Heart right ventricle (tissue), 16 donors: ENCODE measurements around the gene ATP2B2. TPM values are rescaled to one million over a fixed set of nuclear protein-coding genes. Genes with fewer than 3 reads are reported as not detected.

ENCODE experiments used
- ATAC-seq, 8 donors: fragments of 200-7000 bp; cut with Tn5 transposase; one replicate each; pipeline ENCODE4 v1.9.1; 2020; ENCODE audit warnings: mild to moderate bottlenecking in 8 of 8, moderate library complexity in 8 of 8, moderate number of reproducible peaks in 1 of 8
- DNase-seq, 2 donors: peaks; one replicate each; pipeline ENCODE4 v3.0.0-alpha.2; 2020
- H3K27ac ChIP-seq, 10 donors: fragments of 200-600 bp; sonication (generic) in 2 of 10; one replicate each; pipeline versions ENCODE4 v1.5.0 to v1.8.0; 2020 to 2022; ENCODE audit warnings: mild to moderate bottlenecking in 3 of 10
- H3K27me3 ChIP-seq, 7 donors: fragments of 200-600 bp; one replicate each; pipeline ENCODE4 v1.8.0; 2021 to 2022; ENCODE audit warnings: mild to moderate bottlenecking in 2 of 7
- H3K36me3 ChIP-seq, 9 donors: fragments of 200-600 bp; sonication (generic) in 1 of 9; one replicate each; pipeline versions ENCODE4 v1.5.0 to v1.8.0; 2020 to 2022; ENCODE audit warnings: mild to moderate bottlenecking in 2 of 9
- H3K4me1 ChIP-seq, 9 donors: fragments of 200-600 bp; sonication (generic) in 1 of 9; one replicate each; pipeline versions ENCODE4 v1.5.0 to v1.8.0; 2020 to 2022; ENCODE audit warnings: mild to moderate bottlenecking in 4 of 9
- H3K4me3 ChIP-seq, 10 donors: fragments of 200-600 bp; sonication (generic) in 2 of 10; one replicate each; pipeline versions ENCODE4 v1.5.0 to v1.8.0; 2020 to 2022; ENCODE audit warnings: mild to moderate bottlenecking in 7 of 10, moderate library complexity in 2 of 10
- H3K9me3 ChIP-seq, 11 donors: fragments of 200-600 bp in 10 of 11; sonication (generic) in 2 of 11; one replicate each; pipeline versions ENCODE4 v1.5.0 to v1.8.0; 2013 to 2022; ENCODE audit warnings: mild to moderate bottlenecking in 2 of 11, control low read depth in 1 of 11, moderate library complexity in 1 of 11
- CTCF ChIP-seq, 9 donors: fragments of 200-600 bp; sonication (generic) in 2 of 9; IDR thresholded peaks; one replicate each; pipeline versions ENCODE4 v1.5.0 to v1.8.0; 2021 to 2022; ENCODE audit warnings: antibody characterized with exemption in 9 of 9, mild to moderate bottlenecking in 5 of 9, moderate library complexity in 1 of 9
- WGBS, 2 donors: extraction: QIAGEN DNeasy Blood & Tissue Kit; methylation state at CpG; one replicate each; pipeline ENCODE4 v1.1.7; 2013; ENCODE audit warnings: inconsistent platforms in 1 of 2; 5-methylcytosine and 5-hydroxymethylcytosine counted together
- intact Hi-C, 10 donors: fragments of 100-400 bp; cut with DNase I; formaldehyde crosslinking; loops; one replicate each; pipeline versions ENCODE4 v1.11.1 to v1.14.2; 2022
- polyA plus RNA-seq, 2 donors: library from polyadenylated mRNA; stranded (reverse); fragments of 200-250 nt; gene quantifications; one replicate each; pipeline ENCODE4 v1.2.3, GENCODE V29; 2013
- total RNA-seq, 10 donors: library from RNA; stranded (reverse); fragmentation: NEBNext Ultra II Directional in 3 of 10; extraction: Animal tissue kit (Norgen Biotek cat#: 25700) in 3 of 10; gene quantifications; one replicate each; pipeline versions ENCODE4 v1.2.1 to v1.2.4, GENCODE V29; 2021 to 2023
- donor health status: Arrhythmogenic right ventricular cardiomyopathy.
- donor health status: ischemic (EF 13 %, LVEDD 7.1; RV severe dilation, severe dysfunction).
- donor health status: healthy with polysubstance abuse.
- donor health status: DM: no; HTN: yes; CAD: no.
- donor health status: DM: no; HTN: no; CAD: no.
- donor health status: ischemic (EF 25% LVEDD 6.9; RV normal size, moderate dysfunction).
- donor health status: ischemic (EF 25% LVEDD 5.7; RV mildly dilated, moderate dysfunction).
- donor health status: healthy.
- donor health status: DM: yes; HTN: yes; CAD: no.
- donor health status: Ischemic cardiomyopathy.
- donor health status: ischemic (EF 35%, LVEDD 5.7; RV mildly dilated, moderate dysfunction).
- donor health status: nonischemic (EF 11% LVEDD 7.7; RV severe dilation, severe dysfunction).
- donor health status: DM: yes; HTN: yes; CAD: no.
- donor health status: PGD.
- donor health status: ischemic (EF 29% LVEDD 5.4; RV normal size, mild dysfunction).
- donor health status: nonischemic (EF 23%, LVEDD 6.1; RV moderate dilation, normal function).

ATP2B2 gene
- total and polyA plus RNA-seq, 12 donors, result under 0.01 to 0.30 (median 0.11) TPM; not detected in 4

- Histone ChIP-seq H3K4me1 (peaks cover 0 to 13% (median 0%) of the 10 kb centered on the region in 9 donors), H3K27ac (no peak overlapping the region)
- DNase-seq, result no peak
Measured at GRCh38 chr3:10552631-10552943, 47.2 kb upstream of the ATP2B2 start.

GRCh38 chr3:10551821-10552630, 46.6 kb upstream of the ATP2B2 start:
- DNase-seq, result peak in 1 of 2 donors; percentile 27
- H3K9me3 ChIP-seq, result no peaks in the 10 kb centered on the region
- WGBS, 2 donors, result 72 to 79% methylated on average over 19 of the region's 19 CpGs

More at GRCh38 chr3:10552631-10552943, 47.2 kb upstream of the ATP2B2 start:
- no peaks in the 10 kb centered on the region for H3K36me3 ChIP-seq
- H3K9me3 ChIP-seq, result no peaks in the 10 kb centered on the region
- no peak for ATAC-seq
- no peak overlapping the region for H3K4me3 ChIP-seq
- H3K27me3 ChIP-seq, result peaks cover 0 to 16% (median 0%) of the 10 kb centered on the region in 7 donors
- intact Hi-C loops, result no loop called here
- no peak for TF ChIP-seq CTCF (IDR thresholded peaks at IDR 0.05)
- 62 to 83% methylated on average over 1 of the region's 1 CpG for WGBS, 2 donors

GRCh38 chr3:10551139-10551538, 45.8 kb upstream of the ATP2B2 start:
- intact Hi-C loops, result no loop called here
- no peaks in the 10 kb centered on the region for H3K36me3 ChIP-seq
- TF ChIP-seq CTCF (IDR thresholded peaks at IDR 0.05), result no peak
- H3K27me3 ChIP-seq, result peaks cover 0 to 25% (median 6%) of the 10 kb centered on the region in 7 donors
- ATAC-seq (no peak), DNase-seq (no peak)
- H3K9me3 ChIP-seq, result no peaks in the 10 kb centered on the region
- WGBS, 2 donors, result 81 to 83% methylated on average over 9 of the region's 9 CpGs
- peaks cover 0 to 13% (median 0%) of the 10 kb centered on the region in 9 donors for H3K4me1 ChIP-seq
- no peak overlapping the region for H3K4me3 ChIP-seq
- peak overlapping the region in 2 of 10 donors; percentile 26 to 44 for H3K27ac ChIP-seq

More at GRCh38 chr3:10551821-10552630, 46.6 kb upstream of the ATP2B2 start:
- peak in 4 of 8 donors; percentile 18 to 48 (median 27) for ATAC-seq
- no peak overlapping the region for H3K4me3 ChIP-seq
- H3K4me1 ChIP-seq, result peaks cover 0 to 13% (median 0%) of the 10 kb centered on the region in 9 donors
- H3K36me3 ChIP-seq, result no peaks in the 10 kb centered on the region
- no peak for TF ChIP-seq CTCF (IDR thresholded peaks at IDR 0.05)
- H3K27ac ChIP-seq, result no peak overlapping the region
- peaks cover 0 to 19% (median 1%) of the 10 kb centered on the region in 7 donors for H3K27me3 ChIP-seq
- intact Hi-C loops, result no loop called here

GRCh38 chr3:10550705-10551104, 45.3 kb upstream of the ATP2B2 start:
- intact Hi-C loops, result no loop called here
- Histone ChIP-seq H3K27me3 (peaks cover 0 to 28% (median 6%) of the 10 kb centered on the region in 7 donors), H3K4me3 (no peak overlapping the region), H3K9me3 (no peaks in the 10 kb centered on the region), H3K27ac (peak overlapping the region in 2 of 10 donors; percentile 26 to 44), H3K36me3 (no peaks in the 10 kb centered on the region), H3K4me1 (peaks cover 0 to 13% (median 0%) of the 10 kb centered on the region in 9 donors)
- DNase-seq (peak; percentile 19 to 21), ATAC-seq (peak; percentile 30 to 89 (median 78))
- TF ChIP-seq CTCF (IDR thresholded peaks at IDR 0.05), result no peak
- WGBS, 2 donors, result 40 to 49% methylated on average over 10 of the region's 10 CpGs
